Stimulated activated CD4-positive, alpha-beta T cell treated with anti-CD3 and anti-CD28 coated beads, Interleukin-2, amount 100 ng/mL, for 24 hours (primary cell): Measurements from ENCODE around the gene RNF138.
"Not testable (repeated sequence)": the region's sequence is repeated elsewhere in the genome, so short reads cannot be mapped to it uniquely, and the experiment has no call there.

Experiments used
- DNase-seq, 2 donors: peaks; one replicate each; pipeline ENCODE4 v3.0.0-alpha.2; 2020

The RNF138 gene, protein sequence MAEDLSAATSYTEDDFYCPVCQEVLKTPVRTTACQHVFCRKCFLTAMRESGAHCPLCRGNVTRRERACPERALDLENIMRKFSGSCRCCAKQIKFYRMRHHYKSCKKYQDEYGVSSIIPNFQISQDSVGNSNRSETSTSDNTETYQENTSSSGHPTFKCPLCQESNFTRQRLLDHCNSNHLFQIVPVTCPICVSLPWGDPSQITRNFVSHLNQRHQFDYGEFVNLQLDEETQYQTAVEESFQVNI

DNA sequence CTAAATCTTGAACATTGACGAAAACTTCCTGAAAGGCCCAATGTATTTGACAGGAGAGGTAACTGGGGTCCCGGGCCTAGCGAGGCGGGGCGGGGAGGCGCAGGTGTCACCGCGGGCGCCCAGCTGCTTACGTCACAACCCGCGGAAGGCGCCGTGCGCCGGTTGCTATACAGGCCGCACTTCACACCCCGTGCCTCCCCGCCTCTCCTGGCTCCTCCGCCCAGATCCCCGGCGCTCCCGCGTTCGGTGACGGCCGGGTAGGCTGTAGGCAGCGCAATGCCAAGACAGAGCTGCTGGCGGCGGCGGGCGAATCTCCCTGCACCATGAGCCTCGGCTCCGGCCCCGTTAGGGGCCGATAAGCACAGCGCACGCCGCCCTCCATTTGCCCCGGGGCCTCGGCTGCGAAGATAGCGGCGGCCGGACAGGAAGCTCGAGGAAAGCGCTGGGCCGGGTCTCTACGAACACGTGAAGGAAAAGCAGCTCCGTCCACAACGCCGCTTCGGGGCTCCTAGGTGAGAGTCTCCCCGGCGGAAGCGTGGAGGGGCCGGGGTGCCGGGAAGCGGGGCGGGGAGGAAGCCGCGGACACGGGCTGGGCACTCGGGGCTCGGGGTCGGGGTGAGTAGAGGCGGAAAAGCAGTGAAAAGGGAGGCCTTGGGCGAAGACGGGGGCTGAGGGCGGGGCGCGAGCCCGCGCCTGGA, at the start of gene RNF138:
TSS of gene RNF138 (plus strand) at position 151 of the 698 bp plus-strand sequence. CDS start 903 bp downstream, outside the sequence.
- DNase-seq = peak; percentile 86 to 88

DNA sequence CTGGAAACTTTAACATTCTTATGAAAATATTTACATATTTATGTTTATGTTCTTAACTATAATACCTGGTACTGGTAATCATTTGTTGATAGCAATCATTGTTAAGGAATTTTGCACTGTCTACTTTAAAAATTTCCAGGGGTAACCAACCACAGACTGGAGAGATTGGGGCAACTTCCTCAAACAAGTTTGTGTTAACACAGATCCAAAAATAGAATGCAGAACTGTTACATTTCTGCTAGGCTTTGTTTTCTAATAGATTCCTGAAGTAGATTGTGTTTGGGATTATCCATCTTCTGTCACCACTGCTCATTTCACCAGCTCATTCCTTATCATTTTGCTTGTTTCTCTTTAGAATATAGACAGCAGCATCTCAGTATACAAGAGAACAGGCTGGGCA, 49.3 kb upstream of the RNF138 start:
- no peak for DNase-seq

DNA sequence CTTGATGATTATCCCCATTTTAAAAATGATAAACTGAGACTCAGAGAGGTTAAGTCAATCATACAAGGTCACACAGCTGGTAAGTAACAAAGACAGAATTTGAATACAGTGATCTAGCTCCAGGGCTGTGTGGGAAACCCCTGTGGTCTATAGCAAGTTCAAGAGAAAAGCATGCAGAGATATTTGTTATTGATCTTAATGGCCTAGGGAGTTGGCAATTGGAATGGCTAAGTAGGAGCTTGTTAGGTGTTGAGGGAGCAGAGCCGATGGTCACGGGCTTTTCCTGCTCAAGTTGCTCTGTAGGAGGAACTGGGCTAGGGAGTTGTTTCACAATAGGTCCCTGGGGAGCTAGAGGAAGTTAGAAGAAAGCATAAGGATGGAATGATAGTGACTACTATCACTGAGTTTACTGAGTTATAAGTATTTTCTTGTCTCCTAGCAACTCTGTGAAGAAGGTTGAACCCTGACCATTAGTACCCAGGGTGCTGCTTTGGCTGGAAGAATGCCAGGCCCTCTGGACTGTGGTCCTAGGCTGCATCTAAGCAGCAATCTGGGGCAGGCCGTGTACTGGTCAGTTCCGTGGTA, 43.1 kb upstream of the RNF138 start:
- DNase-seq = no peak

DNA sequence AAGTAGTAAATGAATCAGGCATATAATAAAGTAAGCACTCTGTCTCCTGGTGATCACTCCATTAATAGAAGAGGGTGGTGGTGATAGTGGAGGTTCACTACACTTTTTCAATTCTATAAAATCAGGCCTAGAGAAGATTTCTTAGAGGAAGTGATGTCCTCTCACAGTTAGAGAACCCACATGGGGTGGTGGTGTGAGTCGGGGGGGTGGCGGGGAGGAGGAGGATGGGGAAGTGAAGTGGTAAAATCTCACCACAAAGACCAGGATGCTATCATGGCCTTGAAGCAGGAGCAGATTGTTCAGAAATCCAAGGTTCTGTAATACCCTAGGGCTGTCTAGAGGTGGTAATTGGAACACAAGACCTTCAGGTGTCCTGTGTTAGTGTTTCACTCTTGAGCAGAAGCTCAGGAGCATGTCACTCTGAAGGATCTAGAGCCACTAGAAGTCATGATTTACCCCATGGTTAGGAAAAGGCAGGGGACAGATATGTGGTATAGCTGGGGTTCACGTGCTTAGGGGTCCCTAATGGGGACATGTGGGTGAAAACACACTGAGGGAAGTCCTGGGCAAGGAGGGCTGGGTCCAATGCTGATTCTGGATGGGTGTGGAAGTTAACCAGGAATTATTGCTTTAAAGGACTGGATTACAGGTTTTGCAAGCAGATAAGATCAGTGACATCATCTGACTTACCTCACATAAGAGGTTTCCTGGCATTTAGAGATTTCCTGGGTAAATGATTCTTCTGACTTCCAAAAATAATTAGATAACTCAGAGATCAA, 42.1 kb upstream of the RNF138 start:
- peak; percentile 32 to 52 for DNase-seq

DNA sequence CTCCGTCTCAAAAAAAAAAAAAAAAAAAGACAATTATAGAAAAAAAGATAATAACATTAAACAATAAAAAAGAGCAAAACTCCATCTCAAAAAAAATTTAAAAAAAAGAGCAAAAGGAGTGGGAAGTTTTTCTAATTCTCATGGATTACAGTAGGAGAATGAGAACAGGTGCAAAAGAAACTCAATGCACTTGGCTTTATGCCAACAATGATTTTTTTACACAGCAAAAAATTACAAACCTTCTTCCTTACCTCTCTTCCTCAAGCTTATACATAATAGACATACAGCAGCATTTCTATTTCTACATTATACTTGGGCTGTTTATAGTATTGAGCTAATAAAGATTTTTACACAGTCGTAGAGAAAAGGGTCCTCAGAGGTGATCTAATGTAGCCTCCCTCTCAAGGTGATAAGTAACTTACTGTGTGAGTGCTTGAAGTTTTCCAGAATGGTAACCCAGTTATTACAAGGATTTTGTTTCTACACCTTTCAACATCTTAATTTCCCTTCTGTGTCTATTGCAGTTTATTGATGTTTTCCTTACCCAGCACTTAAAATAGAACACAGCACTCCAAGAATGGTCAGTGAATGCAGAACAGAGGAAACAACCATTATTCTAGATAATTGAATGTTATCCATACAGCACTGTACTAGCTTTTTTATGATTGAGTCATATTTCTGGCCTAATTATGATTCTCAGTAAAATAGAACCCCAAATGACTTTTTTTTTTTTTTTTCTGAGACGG, 34.9 kb upstream of the RNF138 start:
- no peak for DNase-seq

DNA sequence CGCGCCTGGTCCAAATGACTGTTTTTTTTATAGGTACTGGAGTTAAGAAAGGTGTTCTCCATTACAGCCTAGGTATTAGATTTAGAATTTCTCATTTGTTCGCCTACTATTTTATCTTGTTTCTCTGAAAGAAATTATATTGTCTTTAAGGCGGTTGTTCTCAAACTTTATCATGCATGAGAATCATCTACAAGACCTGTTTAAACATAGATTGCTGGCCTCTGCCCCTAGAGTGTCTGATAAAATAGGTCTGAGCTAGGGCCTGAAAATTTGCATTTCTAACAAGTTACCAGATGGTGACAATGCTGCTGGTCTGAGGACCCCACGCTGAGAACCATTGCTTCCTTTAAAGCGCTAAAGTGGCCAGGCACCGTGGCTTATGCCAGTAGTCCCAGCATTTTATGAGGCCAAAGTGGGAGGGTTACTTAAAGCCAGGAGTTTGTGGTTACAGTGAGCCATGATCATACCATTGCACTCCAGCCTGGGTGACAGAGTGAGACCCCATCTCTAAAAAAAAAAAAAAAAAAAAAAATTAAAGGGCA, 34.0 kb upstream of the RNF138 start:
- DNase-seq = no peak

DNA sequence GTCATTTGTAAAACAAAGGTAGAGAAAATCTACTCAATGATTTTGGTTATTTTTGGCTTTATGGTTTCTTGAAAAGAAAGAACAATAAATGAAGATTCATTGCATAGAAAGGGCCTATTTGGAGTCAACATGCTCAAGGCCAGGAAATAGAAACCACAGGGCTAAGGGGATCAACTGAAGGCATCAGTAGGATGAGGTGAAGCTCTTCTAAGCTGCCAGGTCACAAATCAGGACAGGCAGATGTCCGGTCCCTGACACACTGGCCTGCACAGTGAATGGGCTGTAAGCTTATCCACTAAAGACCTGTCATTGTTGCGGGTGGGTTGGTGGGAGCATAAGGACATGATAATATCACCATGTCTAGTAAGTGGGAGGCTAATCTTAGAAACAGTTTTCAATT, 31.6 kb upstream of the RNF138 start:
- no peak for DNase-seq

DNA sequence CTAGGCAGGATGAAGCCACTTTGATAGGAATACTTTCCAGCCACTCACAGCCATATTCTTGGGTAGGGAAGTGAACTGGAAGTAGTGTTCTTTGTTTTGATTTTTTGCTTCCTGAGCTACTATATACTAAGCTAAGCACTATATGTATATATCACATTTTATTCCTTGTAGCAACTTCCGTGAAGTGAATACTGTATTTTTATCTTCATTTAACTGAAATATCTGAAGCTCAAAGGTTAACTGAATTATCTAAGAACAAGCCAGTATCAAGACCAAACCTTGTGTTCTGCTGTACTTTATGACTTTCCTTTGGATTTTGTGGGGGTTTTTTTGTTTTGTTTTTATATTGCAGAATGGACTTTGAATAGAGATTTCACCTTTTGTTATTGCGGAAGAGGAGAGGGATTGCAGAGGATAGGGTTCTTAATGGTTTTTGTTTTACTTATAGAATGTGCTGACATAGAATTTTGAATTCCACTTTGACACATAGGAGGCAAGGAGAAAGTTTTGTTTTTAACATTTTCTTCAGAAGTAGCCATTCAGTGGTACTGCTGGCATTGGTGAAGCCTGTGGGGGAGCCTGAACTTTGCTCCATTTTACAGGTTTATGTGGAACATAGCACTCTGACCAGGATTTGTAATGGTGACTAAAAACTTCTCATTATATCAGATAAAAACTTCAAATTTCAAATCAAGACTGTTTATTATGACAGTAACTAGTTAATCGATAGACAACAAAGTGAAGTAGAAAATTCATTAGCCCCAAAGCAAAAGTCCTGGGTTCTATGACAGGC, 24.1 kb upstream of the RNF138 start:
- no peak for DNase-seq

DNA sequence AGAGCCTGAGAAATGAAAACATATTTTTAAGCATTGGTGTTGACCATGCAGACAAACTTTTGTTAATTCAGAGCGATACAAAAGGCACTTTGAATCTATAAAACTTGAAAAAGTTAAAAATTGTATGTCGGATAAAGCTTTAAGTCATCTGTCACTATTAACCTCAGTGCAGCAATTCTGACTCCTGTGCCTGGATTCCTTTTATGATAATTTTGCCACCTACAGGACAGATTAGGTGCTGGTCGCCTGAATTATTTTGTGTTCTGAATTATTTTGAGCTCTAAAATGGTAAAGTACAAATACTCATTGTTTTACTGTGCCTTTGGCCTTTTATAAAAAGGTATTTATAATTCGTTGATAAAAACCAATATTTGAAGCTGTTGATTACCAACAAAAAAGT, 19.4 kb upstream of the RNF138 start:
- no peak for DNase-seq

DNA sequence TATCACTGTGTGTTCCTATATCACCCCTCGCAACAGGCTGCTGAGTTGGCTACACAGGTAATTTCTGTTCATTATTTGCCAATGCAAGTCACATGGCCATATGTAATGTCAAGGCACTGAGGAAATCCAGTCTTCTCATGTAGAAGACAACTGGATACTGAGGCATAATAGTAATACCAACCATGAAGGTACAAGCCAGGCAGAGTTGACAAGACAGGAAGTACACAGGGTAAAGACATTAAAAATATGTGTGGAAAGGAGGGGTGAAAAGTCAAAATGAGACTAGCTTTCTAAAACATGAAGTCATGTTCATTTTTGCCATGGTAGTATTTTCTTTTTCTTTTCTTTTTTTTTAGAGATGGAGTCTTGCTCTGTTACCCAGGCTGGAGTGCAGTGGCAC, 17.5 kb upstream of the RNF138 start:
- DNase-seq = no peak

DNA sequence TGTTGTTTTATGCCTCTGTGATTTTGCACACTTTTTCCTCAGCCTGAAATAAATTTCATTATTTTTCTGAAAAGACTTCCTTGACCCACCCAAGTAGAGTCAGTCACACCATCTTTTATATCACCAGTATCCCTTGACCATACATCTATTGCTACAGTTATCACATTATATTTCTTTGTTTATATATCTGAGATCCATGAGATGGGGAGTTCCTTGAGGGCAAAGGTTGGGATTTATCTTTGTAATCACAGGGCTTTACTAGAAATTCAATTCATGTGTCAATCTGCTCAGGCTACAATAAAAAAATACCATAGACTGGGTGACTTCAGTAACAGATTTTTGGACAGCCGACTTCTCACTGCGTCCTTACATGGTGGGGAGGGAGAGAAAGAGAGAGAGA, 12.8 kb upstream of the RNF138 start:
- DNase-seq = no peak

DNA sequence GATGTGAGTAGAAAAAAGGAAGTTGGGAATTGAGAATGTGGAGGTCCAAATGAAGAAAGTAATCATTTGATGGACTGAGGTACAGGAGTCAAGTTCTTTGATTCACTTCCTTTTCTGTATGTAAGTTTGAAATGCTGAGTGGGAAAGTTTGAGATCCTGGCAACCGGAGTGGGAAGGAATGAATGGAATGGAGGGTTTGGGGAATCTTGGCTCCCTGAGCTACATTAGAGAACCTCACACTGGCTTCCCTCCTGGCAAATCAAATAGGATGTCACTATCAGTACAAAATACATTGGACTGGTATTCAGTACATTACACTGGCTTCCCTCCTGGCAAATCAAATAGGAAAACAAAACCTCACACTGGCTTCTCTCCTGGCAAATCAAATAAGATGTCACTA, 9.8 kb upstream of the RNF138 start:
- DNase-seq = no peak

DNA sequence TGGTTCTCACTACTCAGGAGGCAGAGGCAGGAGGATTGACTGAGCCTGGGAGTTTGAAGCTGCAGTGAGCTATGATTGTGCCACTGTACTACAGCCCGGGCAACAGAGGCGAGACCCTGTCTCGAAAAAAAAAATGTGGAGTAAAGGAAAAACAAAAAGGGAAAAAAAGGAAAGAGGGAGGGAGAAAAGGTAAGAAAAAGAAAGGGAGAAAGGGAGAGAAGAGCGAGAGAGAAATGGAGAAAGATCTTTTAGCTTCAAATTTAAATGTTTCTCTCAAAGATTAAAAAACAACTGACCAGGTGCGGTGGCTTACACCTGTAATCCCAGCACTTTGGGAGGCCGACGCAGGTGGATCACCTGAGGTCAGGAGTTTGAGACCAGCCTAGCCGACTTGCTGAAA, 7.9 kb upstream of the RNF138 start:
- no peak for DNase-seq

DNA sequence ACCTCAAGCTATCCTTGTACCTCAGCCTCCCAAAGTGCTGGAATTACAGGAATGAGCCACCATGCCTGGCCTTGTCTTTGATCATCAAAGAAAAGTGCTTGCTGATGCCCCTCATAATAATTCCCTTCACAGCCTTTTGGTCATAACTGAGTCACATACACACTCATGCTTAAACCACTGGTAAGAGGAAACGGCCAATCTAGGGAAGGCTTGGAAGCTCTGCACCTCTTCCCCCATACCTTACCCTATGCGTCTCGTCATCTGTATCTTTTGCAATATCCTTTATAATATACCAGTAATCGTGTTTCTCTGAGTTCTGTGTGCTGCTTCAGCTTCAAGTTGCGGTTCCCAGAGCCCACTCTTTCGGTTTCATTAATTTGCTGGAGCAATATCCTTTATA, 4.8 kb upstream of the RNF138 start:
- DNase-seq = no peak

DNA sequence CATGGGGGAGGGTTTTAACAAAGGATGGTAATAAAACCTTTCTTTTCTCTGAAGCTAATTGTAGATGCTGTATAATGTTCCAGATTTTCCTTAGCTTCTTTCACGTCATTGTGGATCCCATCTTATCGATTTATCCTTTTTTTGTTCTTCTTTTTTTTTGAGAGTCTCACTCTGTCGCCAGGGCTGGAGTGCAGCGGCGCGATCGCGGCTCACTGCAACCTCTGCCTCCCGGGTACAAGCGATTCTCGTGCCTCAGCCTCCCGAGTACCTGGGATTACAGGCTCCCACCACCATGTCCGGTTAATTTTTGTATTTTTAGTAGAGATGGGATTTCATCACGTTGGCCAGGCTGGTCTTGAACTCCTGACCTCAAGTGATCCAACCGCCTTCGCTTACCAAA, 843 bp upstream of the RNF138 start:
- not testable (repeated sequence) for DNase-seq

DNA sequence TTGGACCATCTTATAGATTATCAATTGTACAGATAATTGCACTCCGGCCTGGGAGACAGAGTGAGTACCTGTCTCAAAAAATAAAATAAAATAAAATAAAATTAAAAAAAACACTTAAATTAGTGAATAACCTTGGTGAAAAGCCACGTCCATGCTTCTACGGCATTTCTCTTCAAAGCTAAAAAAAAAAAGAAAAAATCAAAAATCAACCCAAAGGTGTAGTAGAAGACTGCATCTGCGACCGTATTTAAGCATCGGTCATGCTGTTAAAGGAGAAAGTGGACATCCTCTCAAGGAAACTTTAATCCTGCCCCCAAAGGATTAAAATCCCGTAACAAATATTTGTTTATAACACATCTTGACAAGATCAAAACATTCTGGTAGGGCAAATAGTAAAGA, 350 bp upstream of the RNF138 start:
- DNase-seq = no peak

DNA sequence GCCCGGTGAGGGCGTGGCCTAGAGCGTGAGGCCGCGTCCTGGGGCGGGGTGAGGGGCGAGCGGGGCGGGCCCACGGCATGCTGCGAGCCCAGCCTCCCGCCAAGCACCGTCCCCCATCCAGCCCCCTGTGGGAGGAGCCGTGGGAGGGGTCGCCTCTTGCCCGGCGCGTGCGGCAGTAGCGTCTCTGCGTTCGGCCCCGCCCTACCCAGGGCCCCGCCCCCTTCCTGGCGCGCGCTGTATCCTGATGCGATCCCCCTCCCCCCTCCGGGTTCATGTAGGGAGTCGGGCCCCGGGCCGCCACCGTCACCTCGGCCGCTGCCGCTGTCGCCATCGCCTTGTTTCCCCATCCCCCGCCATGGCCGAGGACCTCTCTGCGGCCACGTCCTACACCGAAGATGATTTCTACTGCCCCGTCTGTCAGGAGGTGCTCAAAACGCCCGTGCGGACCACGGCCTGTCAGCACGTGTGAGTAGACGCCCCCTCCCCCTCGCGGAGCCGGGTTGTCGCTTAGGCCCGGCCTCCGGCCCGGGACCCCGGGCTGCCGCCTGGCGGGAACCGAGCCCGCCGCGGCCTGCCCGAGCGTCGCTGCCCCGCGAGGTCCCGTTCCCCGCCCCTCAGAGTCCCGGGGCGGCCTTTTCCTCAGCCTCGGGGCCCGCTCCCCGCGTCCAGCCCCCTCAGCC, 888 bp downstream of the RNF138 start:
- DNase-seq = peak; percentile 100

DNA sequence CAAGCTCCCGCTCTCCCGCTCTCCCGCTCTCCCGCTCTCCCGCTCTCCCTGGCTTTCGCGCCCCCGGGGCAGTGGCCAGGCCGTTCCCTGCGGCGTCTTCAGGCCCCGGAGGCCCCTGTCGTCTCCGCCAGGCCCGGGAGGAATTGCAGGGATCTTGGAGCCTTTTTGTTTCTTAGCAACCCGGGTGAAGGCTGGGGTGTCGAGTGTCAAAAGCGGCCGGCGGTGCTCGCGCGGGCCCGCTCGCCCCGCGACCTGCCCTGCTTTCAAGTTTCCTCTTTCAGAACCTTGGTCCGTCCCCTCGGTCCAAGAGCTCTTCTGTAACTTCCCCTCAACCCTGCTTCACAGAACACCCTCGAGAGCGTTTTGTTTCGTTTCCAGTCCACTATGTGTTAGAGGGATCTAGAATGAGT, 1.4 kb downstream of the RNF138 start:
- peak; percentile 36 to 48 for DNase-seq

DNA sequence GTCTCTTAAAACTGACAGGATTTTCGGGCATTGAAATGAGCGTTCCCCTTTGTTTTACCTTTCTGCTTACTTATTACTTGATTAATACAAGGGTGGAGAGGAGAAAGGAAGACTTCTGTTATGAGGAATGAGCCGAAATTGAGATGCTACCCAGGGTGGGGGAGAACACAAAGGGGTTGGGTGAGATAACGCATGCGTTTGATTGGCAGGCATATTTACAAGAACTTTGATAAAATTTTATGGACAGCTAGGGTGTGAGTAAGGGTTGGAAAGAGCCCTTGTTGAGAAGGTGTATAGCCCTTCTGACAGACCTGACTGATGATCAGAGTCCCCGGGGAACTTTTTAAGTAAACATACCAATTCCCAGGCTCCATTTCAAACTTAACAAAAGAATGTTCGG, 1.8 kb downstream of the RNF138 start:
- no peak for DNase-seq

DNA sequence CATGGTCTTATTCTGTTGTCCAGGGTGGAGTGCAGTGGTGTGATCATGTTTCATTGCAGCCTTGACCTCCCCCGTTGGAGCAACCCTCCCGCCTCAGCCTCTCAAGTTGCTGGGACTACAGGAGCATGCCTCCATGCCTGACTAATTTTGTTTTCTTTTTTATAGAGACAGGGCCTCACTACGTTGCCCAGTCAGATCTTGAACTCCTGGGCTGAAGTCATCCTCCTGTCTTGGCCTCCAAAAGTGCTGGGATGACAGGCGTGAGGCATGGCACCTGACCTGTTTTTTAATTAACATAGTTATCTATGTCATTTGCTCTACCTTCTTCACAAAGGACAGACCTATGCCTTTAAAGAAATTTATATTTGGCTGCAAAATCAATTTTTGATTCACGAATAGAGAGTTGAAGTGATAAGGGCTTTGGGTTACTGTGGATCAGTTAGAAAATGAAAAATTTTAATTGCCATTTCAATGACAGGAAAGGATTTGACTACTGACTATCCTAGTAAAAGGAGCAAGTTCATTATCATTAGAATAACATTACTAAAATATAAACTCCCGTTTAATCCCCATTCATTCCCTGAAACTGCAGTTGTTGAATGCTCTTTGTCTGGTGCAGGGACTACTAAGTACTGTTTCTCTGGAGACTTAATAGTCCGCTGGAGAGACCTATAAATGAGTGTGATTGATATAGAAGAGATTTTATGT, 3.7 kb downstream of the RNF138 start:
- DNase-seq = no peak

DNA sequence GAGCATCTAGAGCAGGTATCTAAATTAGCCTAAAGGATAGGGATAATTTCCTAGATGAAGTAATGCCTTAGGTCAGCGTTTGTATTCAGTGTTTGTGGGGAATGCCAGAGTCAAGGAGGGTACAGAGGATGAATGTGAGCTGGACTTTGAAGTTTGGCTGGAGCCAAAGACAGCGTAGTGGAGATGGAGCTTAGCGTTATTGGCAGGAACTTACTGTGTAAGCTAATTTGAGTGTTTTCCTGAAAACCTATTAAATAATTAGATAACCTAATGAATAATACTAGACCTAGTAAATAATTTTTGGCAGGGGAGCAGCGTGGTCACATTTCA, 4.2 kb downstream of the RNF138 start:
- no peak for DNase-seq
